Measurements from ENCODE around the gene FCN3. TPM values are rescaled to one million over a fixed set of nuclear protein-coding genes. Genes with fewer than 3 reads are reported as not detected.

Gene FCN3
- total and polyA plus RNA-seq, 2 experiments from 2014 or later = not detected

DNA sequence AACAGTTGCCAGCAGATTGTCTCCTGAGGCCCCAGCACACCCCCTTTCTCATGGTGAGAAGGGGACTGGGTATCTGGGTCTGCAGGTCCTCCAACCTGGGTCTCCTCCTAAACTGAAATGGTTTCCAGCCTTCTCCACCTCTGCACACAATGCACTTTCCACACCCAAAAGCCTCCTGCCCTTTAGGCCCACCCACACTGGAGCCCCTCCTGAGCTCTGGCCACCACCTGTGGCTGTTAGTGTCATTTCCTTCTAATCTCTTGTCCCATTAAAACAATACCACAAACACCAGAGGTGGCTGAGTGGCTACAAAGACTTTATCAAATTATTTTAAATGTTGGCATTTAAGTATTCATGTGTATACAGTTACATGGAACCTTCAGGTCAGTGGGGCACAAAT is 29.3 kb upstream of the FCN3 start:
- H3K36me3 ChIP-seq (replicated peaks; ENCODE audit: insufficient read depth, low read depth) = no peaks in the 10 kb centered on the region
- TF ChIP-seq EZH2phosphoT487 (IDR thresholded peaks at IDR 0.05; ENCODE audit: low read depth, severe bottlenecking, unreplicated experiment) (no peak), EZH2 (IDR thresholded peaks at IDR 0.05; ENCODE audit: borderline replicate concordance) (no peak)
- TF ChIP-seq, protein P1, sequence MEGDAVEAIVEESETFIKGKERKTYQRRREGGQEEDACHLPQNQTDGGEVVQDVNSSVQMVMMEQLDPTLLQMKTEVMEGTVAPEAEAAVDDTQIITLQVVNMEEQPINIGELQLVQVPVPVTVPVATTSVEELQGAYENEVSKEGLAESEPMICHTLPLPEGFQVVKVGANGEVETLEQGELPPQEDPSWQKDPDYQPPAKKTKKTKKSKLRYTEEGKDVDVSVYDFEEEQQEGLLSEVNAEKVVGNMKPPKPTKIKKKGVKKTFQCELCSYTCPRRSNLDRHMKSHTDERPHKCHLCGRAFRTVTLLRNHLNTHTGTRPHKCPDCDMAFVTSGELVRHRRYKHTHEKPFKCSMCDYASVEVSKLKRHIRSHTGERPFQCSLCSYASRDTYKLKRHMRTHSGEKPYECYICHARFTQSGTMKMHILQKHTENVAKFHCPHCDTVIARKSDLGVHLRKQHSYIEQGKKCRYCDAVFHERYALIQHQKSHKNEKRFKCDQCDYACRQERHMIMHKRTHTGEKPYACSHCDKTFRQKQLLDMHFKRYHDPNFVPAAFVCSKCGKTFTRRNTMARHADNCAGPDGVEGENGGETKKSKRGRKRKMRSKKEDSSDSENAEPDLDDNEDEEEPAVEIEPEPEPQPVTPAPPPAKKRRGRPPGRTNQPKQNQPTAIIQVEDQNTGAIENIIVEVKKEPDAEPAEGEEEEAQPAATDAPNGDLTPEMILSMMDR (IDR thresholded peaks at IDR 0.05; ENCODE audit: poor library complexity) = no peak
- H3K79me2 ChIP-seq = no peaks in the 10 kb centered on the region
- H3K9me2 ChIP-seq (replicated peaks; ENCODE audit: insufficient read depth) = no peaks in the 10 kb centered on the region
- H3K27ac ChIP-seq = peak overlapping the region; percentile 72
- H4K20me1 ChIP-seq (ENCODE audit: insufficient read depth, poor library complexity, severe bottlenecking) = no peaks in the 10 kb centered on the region
- peaks cover 17% of the 10 kb centered on the region for H3K4me1 ChIP-seq (ENCODE audit: insufficient read depth)
- no peaks in the 10 kb centered on the region for H3K9me3 ChIP-seq (ENCODE audit: low read depth)
- H3K4me3 ChIP-seq = no peak overlapping the region
- no peaks in the 10 kb centered on the region for H3K27me3 ChIP-seq
- DNase-seq (ENCODE audit: low spot score) = no peak
- H3K4me2 ChIP-seq = no peak overlapping the region
- no peak overlapping the region for H2AFZ ChIP-seq

DNA sequence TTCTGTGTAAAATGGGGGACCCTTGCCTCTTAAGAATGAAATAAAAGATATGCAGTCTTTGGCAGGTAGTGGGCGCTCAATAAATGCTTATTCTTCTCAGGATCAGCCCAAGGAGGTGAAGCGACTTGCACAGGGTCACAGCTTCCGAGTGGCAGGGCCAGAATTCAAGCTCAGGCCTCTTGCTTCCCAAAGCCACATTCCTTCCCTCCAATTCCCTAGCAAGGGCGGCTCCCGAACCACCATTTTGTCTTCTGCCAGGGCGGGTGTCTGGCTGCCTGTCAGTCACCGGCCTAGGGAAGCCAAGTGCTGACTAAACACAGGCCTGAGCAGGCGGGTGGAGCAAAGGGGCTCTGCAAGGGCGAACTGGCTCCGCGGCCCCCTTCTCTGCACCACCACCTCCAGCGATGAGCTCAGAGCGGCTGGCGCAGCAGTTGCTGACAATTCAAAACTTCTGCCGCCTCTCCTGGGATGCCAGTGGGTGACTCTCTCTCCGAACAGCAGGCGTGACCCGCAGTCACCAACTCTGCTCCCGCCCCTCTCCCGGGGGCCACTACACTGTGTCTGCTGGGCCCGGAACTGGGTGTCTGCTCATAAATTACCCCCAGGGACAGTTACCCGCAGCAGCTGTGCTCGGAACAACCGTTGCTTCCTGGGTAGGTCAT is 28.6 kb upstream of the FCN3 start:
- no peaks in the 10 kb centered on the region for H3K27me3 ChIP-seq
- H3K27ac ChIP-seq = peak overlapping the region; percentile 72

DNA sequence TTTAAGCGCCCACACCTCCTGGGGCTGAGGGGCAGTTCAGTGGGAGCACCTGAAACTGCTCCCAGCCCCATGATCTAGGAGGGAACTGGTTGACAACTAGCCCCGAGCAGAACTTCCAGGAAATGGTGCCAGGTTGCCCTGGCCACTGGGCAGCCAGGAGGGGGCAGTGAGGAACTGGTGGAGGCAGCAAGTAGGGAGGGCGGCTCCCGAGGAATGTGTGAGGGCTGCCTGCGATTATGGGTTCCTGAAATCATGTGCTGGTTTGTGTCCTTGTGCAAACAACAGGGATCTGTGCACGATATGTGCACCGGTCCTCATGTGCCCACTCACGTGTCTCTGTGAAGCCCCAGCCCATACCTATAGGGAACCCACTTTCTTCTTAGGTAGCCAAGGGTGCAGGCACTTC is 27.7 kb upstream of the FCN3 start:
- Histone ChIP-seq H4K20me1 (ENCODE audit: insufficient read depth, poor library complexity, severe bottlenecking) (no peaks in the 10 kb centered on the region), H3K27me3 (no peaks in the 10 kb centered on the region), H2AFZ (no peak overlapping the region), H3K4me1 (ENCODE audit: insufficient read depth) (peaks cover 17% of the 10 kb centered on the region), H3K4me2 (no peak overlapping the region), H3K9me2 (replicated peaks; ENCODE audit: insufficient read depth) (no peaks in the 10 kb centered on the region), H3K79me2 (no peaks in the 10 kb centered on the region), H3K27ac (peak overlapping the region; percentile 72), H3K36me3 (replicated peaks; ENCODE audit: insufficient read depth, low read depth) (no peaks in the 10 kb centered on the region), H3K4me3 (no peak overlapping the region), H3K9me3 (ENCODE audit: low read depth) (no peaks in the 10 kb centered on the region)
- DNase-seq (ENCODE audit: low spot score) = peak; percentile 85
- TF ChIP-seq, protein P1 (IDR thresholded peaks at IDR 0.05; ENCODE audit: poor library complexity) = peak; percentile 63
- TF ChIP-seq EZH2 (IDR thresholded peaks at IDR 0.05; ENCODE audit: borderline replicate concordance) = no peak
- TF ChIP-seq EZH2phosphoT487 (IDR thresholded peaks at IDR 0.05; ENCODE audit: low read depth, severe bottlenecking, unreplicated experiment) = no peak
- WGBS (ENCODE audit: low lambda C conversion rate, missing lambda C conversion rate) = 59% methylated on average over 8 of the region's 8 CpGs

More for the DNA sequence above, 28.6 kb upstream of the FCN3 start:
- 71% methylated on average over 24 of the region's 24 CpGs for WGBS (ENCODE audit: low lambda C conversion rate, missing lambda C conversion rate)
- DNase-seq (ENCODE audit: low spot score) = peak; percentile 56
- Histone ChIP-seq H3K4me1 (ENCODE audit: insufficient read depth) (peaks cover 17% of the 10 kb centered on the region), H3K4me3 (no peak overlapping the region), H3K36me3 (replicated peaks; ENCODE audit: insufficient read depth, low read depth) (no peaks in the 10 kb centered on the region), H3K9me3 (ENCODE audit: low read depth) (no peaks in the 10 kb centered on the region), H3K4me2 (no peak overlapping the region), H2AFZ (no peak overlapping the region), H3K9me2 (replicated peaks; ENCODE audit: insufficient read depth) (no peaks in the 10 kb centered on the region), H3K79me2 (no peaks in the 10 kb centered on the region), H4K20me1 (ENCODE audit: insufficient read depth, poor library complexity, severe bottlenecking) (no peaks in the 10 kb centered on the region)
- TF ChIP-seq EZH2phosphoT487 (IDR thresholded peaks at IDR 0.05; ENCODE audit: low read depth, severe bottlenecking, unreplicated experiment) = no peak
- TF ChIP-seq EZH2 (IDR thresholded peaks at IDR 0.05; ENCODE audit: borderline replicate concordance) = no peak
- TF ChIP-seq, protein P1 (IDR thresholded peaks at IDR 0.05; ENCODE audit: poor library complexity) = peak; percentile 31

All from hepatocyte (in vitro differentiated cells).